ENCODE measurements around the gene CD300LF. TPM values are rescaled to one million over a fixed set of nuclear protein-coding genes. Genes with fewer than 3 reads are reported as not detected.

CD300LF gene
- total and polyA plus RNA-seq, 12 donors: 0.33 to 6.3 (median 1.3) TPM; not detected in 1

- no peaks in the 10 kb centered on the region for H3K9me3 ChIP-seq (replicated peaks in 1 of 3)
- peaks cover 36% of the 10 kb centered on the region for H3K27me3 ChIP-seq
- intact Hi-C loops (cut with DNase I): loop anchor here in 1 of 2 donors (5.0 kb wide), 2 partner anchors 42 to 122 kb away; no protein-coding TSS in a partner anchor
- DNase-seq: no peak
- whole genome bisulfite sequencing, 4 donors: 60 to 74% (median 65%) methylated on average over 6 of the region's 6 CpGs
- no peak overlapping the region for H3K4me3 ChIP-seq
- no peak overlapping the region for H3K27ac ChIP-seq
- TF ChIP-seq POLR2A (IDR thresholded peaks at IDR 0.05): no peak
- TF ChIP-seq CTCF (IDR thresholded peaks at IDR 0.05): no peak
- H3K4me1 ChIP-seq (replicated peaks in 1 of 2): peaks cover 5 to 25% of the 10 kb centered on the region in 2 donors
- no peaks in the 10 kb centered on the region for H3K36me3 ChIP-seq (replicated peaks in 1 of 2)
Measured at GRCh38 chr17:74740173-74740572, 27.4 kb upstream of the CD300LF start.

DNA sequence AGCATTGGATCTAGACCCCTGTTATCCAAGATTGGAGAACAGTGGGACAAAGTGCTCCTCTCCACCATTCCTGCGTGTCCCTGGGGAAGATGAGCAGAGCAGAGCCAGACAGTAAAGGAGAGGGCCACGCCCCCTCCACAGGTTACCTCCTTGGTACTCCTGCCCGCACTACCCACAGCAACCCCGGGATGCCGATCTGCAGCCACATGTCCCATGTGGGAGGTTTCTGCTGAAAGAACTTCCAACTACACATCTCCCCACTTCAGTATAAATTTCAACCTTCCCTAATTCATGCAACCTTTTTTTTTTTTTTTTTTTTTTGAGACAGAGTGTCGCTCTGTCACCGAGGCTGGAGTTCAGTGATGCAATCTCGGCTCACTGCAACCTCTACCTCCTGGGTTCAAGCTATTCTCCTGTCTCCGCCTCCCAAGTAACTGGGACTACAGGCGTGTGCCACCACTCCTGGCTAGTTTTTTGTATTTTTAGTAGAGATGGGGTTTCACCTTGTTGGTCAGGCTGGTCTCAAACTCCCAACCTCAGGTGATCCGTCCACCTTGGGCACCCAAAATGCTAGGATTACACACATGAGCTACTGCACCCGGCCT lies 26.6 kb upstream of the CD300LF start:
- WGBS, 4 donors: 65 to 80% (median 70%) methylated on average over 12 of the region's 12 CpGs
- peaks cover 36% of the 10 kb centered on the region for H3K27me3 ChIP-seq
- TF ChIP-seq POLR2A (IDR thresholded peaks at IDR 0.05): no peak
- no peak for TF ChIP-seq CTCF (IDR thresholded peaks at IDR 0.05)

DNA sequence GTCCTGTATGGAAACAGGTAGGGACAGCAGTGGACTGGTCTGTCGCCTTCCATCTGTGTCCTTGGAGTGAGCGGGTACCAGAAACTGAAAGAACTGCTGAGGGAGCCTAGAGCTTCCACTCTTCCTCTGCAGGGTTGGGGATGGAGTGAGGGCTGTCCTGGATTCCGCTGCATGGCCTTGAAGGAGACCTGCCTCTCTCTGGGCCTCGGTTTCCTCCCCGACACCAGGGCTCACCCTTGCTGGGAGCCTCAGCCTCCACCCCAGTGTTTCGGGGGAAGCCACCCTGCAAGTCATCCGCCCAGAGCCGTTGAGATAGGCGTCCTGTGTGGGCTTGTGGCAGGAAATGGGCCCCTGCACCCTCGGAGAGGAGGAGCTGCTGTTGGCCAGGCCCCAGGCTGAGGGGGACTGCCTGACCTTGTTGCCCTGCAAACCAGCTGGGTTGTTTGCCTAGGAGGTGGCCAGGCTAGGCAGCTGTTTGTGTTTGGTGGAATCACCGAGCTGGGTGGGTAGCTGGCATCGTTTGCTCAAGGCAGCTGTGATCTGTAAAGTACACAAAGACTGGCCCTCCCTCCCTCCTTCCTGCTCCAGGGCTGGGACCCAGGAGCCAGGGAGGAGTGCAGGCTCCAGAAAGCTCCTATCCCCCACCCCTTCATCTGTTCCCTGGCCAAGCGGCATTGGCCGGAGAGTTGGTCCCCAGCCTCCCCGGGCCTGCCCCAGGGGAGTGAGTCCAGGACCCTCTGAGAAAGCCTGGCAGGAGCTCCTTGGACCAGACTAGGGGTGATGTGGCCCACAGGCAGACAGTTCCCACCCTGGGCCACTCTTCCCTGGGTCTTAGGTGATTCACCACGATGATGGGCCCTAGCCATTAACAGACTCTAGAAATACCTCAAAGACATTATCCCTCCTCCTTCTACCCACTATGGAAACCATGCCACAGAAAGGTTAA lies 25.6 kb upstream of the CD300LF start:
- no peaks in the 10 kb centered on the region for H3K36me3 ChIP-seq (replicated peaks in 1 of 2)
- no peak for TF ChIP-seq CTCF (IDR thresholded peaks at IDR 0.05)
- TF ChIP-seq POLR2A (IDR thresholded peaks at IDR 0.05): no peak
- intact Hi-C loops (cut with DNase I): loop anchor here (5.0 to 10.0 kb wide), 2 partner anchors 81 to 84 kb away; no protein-coding TSS in a partner anchor
- H3K27me3 ChIP-seq: peaks cover 36% of the 10 kb centered on the region
- no peak overlapping the region for H3K4me3 ChIP-seq
- no peaks in the 10 kb centered on the region for H3K9me3 ChIP-seq (replicated peaks in 1 of 3)
- no peak overlapping the region for H3K27ac ChIP-seq
- DNase-seq: no peak
- peaks cover 0 to 15% of the 10 kb centered on the region in 2 donors for H3K4me1 ChIP-seq (replicated peaks in 1 of 2)
- WGBS, 4 donors: 35 to 39% (median 37%) methylated on average over 8 to 16 of the region's 16 CpGs

More for the DNA sequence above, 26.6 kb upstream of the CD300LF start:
- Histone ChIP-seq H3K4me3 (no peak overlapping the region), H3K4me1 (replicated peaks in 1 of 2) (peaks cover 0 to 16% of the 10 kb centered on the region in 2 donors), H3K27ac (no peak overlapping the region), H3K36me3 (replicated peaks in 1 of 2) (no peaks in the 10 kb centered on the region), H3K9me3 (replicated peaks in 1 of 3) (no peaks in the 10 kb centered on the region)
- intact Hi-C loops (cut with DNase I): loop anchor here (5.0 to 10.0 kb wide), 2 partner anchors 82 to 85 kb away; no protein-coding TSS in a partner anchor
- no peak for DNase-seq
